NCI-H128 (cell line): ENCODE results near the gene FOXO6.

Experiments used
- DNase-seq: peaks from one replicate; lab custom pipeline; 2025; ENCODE audit not compliant: unreplicated experiment; lab: John Stamatoyannopoulos, UW

Gene FOXO6

GRCh38 chr1:41397020-41397419 is 35.8 kb downstream of the FOXO6 start:
- DNase-seq: no peak

- DNase-seq: no peak
These were observed 36.6 kb downstream of the FOXO6 start for GRCh38 chr1:41397753-41398330.

GRCh38 chr1:41399145-41399795 is 38.0 kb downstream of the FOXO6 start:
- no peak for DNase-seq

- DNase-seq: no peak
These were observed 39.0 kb downstream of the FOXO6 start for GRCh38 chr1:41400225-41400624.

- DNase-seq: no peak
These were observed 40.7 kb downstream of the FOXO6 start for GRCh38 chr1:41401899-41402298.

- DNase-seq: peak; percentile 90
These were observed 43.1 kb downstream of the FOXO6 start for GRCh38 chr1:41404308-41404761.

- no peak for DNase-seq
These were observed 46.5 kb downstream of the FOXO6 start for GRCh38 chr1:41407664-41408252.

- DNase-seq: no peak
These were observed 47.5 kb downstream of the FOXO6 start for GRCh38 chr1:41408691-41409090.

- no peak for DNase-seq
These were observed 48.6 kb downstream of the FOXO6 start for GRCh38 chr1:41409825-41410224.

- no peak for DNase-seq
These were observed 49.2 kb downstream of the FOXO6 start for GRCh38 chr1:41410462-41410861.

- no peak for DNase-seq
These were observed 50.0 kb downstream of the FOXO6 start for GRCh38 chr1:41411229-41411628.

GRCh38 chr1:41412748-41413147 is 51.5 kb downstream of the FOXO6 start:
- DNase-seq: no peak

- no peak for DNase-seq
These were observed 52.6 kb downstream of the FOXO6 start for GRCh38 chr1:41413748-41414281.

GRCh38 chr1:41414296-41414695 is 53.1 kb downstream of the FOXO6 start:
- DNase-seq: no peak

- no peak for DNase-seq
These were observed 53.6 kb downstream of the FOXO6 start for GRCh38 chr1:41414716-41415306.

GRCh38 chr1:41416081-41416480 is 54.8 kb downstream of the FOXO6 start:
- no peak for DNase-seq

GRCh38 chr1:41416552-41417334 is 55.5 kb downstream of the FOXO6 start:
- DNase-seq: peak; percentile 38

- no peak for DNase-seq
These were observed 56.1 kb downstream of the FOXO6 start for GRCh38 chr1:41417335-41417682.

GRCh38 chr1:41417746-41418145 is 56.5 kb downstream of the FOXO6 start:
- no peak for DNase-seq

- DNase-seq: no peak
These were observed 57.8 kb downstream of the FOXO6 start for GRCh38 chr1:41418857-41419583.
